Choroid plexus epithelial cell (primary cell): Measurements from ENCODE around the gene KLF2.

Experiments used
- DNase-seq: peaks from one replicate; pipeline ENCODE4 v3.0.0-alpha.2; 2010; ENCODE audit warnings: low read depth
- H3K4me3 ChIP-seq: 2 replicates; pipeline ENCODE4 v1.5.1; 2011; ENCODE audit warnings: low read depth, mild to moderate bottlenecking, control low read depth, low read length, moderate library complexity
- TF ChIP-seq, protein P1 (sequence below): conservative IDR thresholded peaks from 2 replicates; pipeline ENCODE4 v1.5.1; 2011; ENCODE audit warnings: low read depth, mild to moderate bottlenecking, control low read depth, inconsistent platforms, low read length, moderate library complexity

KLF2 gene

DNA sequence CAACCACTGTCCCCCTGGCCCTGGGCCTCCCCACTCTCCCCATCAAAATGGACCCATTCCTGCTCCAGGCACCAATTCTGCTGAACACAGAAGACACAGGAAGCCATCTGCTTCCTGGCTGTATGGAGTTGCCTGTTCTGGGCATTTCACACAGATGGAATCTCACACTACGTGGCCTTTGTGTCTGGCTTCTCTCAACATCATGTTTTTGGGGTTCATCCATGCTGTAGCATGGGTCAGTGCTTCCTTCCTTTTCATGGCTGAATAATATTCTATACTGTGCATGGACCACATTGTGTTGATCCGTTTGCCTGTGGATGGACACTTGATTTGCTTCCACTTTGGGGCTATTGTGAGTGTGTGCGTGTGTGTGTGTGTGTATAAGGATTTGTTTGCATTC, 15.0 kb upstream of the KLF2 start:
- TF ChIP-seq, protein P1, sequence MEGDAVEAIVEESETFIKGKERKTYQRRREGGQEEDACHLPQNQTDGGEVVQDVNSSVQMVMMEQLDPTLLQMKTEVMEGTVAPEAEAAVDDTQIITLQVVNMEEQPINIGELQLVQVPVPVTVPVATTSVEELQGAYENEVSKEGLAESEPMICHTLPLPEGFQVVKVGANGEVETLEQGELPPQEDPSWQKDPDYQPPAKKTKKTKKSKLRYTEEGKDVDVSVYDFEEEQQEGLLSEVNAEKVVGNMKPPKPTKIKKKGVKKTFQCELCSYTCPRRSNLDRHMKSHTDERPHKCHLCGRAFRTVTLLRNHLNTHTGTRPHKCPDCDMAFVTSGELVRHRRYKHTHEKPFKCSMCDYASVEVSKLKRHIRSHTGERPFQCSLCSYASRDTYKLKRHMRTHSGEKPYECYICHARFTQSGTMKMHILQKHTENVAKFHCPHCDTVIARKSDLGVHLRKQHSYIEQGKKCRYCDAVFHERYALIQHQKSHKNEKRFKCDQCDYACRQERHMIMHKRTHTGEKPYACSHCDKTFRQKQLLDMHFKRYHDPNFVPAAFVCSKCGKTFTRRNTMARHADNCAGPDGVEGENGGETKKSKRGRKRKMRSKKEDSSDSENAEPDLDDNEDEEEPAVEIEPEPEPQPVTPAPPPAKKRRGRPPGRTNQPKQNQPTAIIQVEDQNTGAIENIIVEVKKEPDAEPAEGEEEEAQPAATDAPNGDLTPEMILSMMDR = no peak
- no peak overlapping the region for H3K4me3 ChIP-seq
- no peak for DNase-seq

DNA sequence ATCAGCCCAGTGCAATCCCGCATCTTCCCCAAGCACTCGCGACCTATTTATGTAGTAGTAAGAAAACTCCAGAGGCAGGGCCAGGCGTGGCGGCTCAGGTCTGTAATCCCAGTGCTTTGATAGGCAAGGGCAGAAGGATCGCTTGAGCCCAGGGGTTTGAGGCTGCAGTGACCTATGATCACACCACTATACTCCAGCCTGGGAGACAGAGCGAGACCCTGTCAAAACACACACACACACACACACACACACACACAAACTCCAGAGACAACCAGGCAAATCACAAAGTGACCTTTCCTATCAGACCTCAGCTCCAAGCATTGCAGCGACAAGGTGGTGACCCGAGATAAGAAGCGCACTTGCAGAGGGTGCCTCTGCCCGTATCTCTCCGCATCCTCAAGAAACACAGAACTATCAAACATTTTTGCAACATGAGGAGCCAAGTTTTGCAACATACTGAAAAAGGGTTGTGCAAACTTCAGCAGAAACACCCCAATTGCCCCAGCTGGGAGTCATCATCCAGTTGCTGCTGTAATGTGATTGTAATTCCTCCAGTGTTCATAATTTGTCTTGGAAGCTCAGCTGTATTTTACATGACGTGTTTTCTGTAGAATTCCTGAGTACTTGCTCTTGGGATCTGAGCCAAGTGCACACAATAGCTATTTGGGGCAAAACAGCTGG, 8.7 kb upstream of the KLF2 start:
- peak; percentile 98 for DNase-seq
- no peak overlapping the region for H3K4me3 ChIP-seq
- TF ChIP-seq, protein P1 = no peak

DNA sequence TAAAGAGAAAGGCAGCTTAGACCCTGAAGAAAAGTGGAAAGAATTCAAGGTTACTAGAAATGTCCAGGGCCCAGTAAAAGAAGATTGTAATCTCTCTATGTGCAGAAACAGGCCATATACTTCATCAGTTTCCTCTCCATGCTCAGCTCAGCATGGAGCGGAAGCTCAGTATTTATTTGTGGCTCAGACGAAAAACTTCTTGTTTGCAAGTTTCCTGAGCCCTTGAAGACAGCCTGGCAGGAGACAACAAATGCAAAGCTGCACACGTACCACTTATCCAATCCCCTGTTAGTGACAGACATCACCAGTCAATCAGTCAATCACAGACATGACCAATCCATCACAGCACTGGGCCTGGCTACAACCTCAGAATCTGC, 8.1 kb upstream of the KLF2 start:
- no peak overlapping the region for H3K4me3 ChIP-seq
- DNase-seq = no peak
- TF ChIP-seq, protein P1 = no peak

DNA sequence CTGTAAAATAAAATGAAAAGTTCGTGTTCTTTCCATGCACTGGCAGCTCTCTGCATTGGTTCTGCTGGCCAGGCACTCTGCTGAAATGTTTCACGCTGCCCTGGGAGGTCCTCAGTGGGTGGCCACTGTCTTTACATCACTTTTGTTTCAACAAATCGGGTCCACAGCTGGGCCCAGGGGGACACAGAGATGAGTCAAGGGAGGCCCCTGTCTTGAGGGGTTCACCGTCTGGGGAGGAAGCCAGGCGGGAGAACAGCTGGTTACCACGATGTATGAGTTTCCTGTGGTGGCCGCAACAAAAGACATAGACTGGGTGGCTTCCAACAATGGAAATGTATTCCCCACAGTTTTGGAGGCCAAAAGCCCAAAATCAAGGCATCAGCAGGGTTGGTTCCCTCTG, 5.1 kb upstream of the KLF2 start:
- no peak overlapping the region for H3K4me3 ChIP-seq
- TF ChIP-seq, protein P1 = no peak
- peak; percentile 69 for DNase-seq

DNA sequence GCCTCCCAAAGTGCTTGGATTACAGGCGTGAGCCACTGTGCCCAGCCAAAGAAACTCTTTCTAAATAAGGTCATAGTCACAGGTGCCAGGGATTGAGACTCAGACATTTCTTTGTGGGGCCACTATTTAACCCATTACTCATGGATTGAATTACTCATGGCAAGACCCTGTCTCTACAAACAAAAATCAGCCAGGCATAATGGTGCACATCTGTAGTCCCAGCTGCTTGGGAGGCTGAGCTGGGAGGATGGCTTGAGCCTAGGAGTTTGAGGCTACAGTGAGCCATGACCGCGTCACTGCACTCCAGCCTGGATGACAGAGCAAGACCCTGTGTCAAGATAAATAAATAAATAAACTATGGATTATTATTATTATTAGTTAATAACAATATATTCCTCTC, 3.6 kb upstream of the KLF2 start:
- DNase-seq = no peak
- TF ChIP-seq, protein P1 = no peak

DNA sequence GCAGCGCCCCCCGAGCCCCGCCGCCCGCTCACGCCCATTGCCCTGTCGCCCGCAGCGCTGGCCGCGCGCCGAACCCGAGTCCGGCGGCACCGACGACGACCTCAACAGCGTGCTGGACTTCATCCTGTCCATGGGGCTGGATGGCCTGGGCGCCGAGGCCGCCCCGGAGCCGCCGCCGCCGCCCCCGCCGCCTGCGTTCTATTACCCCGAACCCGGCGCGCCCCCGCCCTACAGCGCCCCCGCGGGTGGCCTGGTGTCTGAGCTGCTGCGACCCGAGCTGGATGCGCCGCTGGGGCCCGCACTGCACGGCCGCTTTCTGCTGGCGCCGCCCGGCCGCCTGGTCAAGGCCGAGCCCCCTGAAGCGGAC, 518 bp downstream of the KLF2 start:
- TF ChIP-seq, protein P1 = peak; percentile 11
- DNase-seq = no peak
- peak overlapping the region; percentile 70 for H3K4me3 ChIP-seq

More for the DNA sequence above, 3.6 kb upstream of the KLF2 start:
- H3K4me3 ChIP-seq = no peak overlapping the region
